RWPE1 (cell line): Measurements from ENCODE around the gene CMTM6.

Experiments
- CTCF ChIA-PET: fragments of 350-600 bp; sonication (Branson Sonifier 250); formaldehyde crosslinking; extraction: SDS; loops from one replicate; lab custom pipeline; 2021; lab: Yijun Ruan, JAX
- POLR2A ChIA-PET: fragments of 400-600 bp; formaldehyde crosslinking; extraction: SDS; loops from one replicate; lab custom pipeline; 2020; ENCODE audit warnings: antibody characterized with exemption; ENCODE audit not compliant: low non-redundant PET; lab: Yijun Ruan, JAX
- DNase-seq: peaks from one replicate; pipeline ENCODE4 v3.0.0; 2012; ENCODE audit warnings: low spot score
- H3K27ac ChIP-seq: fragments of 450-650 bp; 2 replicates; pipeline ENCODE4 v1.5.1; 2017
- TF ChIP-seq, protein P1 (sequence below): fragments of 450-650 bp; conservative IDR thresholded peaks from 2 replicates; pipeline ENCODE4 v1.5.1; 2017; ENCODE audit warnings: low read depth, mild to moderate bottlenecking

Gene CMTM6

DNA sequence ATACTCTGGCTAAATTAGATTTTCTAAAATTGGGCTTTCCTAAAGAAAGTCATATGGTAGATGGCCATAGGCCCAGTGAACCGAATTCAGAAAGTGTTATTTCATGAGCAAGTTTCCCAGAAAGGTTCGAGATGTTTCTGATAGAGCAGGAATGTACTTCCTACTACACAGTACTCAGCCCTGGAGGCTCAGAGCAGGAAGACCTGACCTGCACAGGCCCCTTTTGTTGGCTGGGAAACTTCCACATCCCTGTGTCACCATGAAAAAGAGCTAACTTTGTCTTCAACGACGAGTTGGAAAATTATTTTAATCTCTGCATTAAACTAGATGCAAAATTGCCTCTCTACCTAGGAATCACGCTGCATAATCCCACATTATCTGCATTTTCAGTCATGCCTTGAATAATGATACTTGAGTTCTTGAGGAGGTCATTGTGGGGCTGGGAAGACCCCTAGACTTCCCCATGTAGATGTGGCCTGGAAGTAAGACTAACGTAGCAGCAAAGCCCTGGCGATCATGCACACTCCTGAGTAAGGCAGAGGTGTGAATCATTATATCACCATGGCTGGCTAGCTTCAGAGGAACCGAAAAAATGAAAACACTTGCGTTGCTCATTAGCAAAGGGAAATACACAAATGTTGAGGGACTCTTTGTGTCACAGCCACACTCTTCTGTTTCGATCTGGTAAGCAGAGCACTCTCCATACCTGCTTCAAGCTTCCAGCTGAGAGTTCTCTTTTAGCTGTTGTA, 63.9 kb downstream of the CMTM6 start:
- no peak for DNase-seq
- ChIA-PET CTCF (no interaction called here), POLR2A (no interaction called here)
- no peak overlapping the region for H3K27ac ChIP-seq
- TF ChIP-seq, protein P1, sequence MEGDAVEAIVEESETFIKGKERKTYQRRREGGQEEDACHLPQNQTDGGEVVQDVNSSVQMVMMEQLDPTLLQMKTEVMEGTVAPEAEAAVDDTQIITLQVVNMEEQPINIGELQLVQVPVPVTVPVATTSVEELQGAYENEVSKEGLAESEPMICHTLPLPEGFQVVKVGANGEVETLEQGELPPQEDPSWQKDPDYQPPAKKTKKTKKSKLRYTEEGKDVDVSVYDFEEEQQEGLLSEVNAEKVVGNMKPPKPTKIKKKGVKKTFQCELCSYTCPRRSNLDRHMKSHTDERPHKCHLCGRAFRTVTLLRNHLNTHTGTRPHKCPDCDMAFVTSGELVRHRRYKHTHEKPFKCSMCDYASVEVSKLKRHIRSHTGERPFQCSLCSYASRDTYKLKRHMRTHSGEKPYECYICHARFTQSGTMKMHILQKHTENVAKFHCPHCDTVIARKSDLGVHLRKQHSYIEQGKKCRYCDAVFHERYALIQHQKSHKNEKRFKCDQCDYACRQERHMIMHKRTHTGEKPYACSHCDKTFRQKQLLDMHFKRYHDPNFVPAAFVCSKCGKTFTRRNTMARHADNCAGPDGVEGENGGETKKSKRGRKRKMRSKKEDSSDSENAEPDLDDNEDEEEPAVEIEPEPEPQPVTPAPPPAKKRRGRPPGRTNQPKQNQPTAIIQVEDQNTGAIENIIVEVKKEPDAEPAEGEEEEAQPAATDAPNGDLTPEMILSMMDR: no peak

DNA sequence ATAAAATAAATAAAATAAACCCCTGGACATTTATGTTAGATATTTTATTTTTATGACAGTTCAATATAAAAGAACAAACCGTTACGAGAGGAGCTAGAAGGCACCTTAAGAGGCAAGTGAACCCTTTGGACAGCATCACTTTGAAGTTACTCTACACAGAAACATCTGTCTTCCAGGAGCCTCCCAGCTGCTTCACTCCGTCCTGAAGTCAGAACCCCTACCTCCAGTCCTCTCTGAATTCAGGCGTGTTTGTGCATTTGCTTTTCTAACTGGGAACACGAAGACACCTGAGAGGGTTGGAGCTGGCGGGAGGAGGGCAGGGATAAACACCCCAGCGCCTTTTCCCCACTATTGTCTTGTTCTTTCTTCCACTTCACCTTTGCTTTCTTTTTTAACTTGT, 64.8 kb downstream of the CMTM6 start:
- CTCF ChIA-PET: no interaction called here
- no peak for DNase-seq
- POLR2A ChIA-PET: no interaction called here
- TF ChIP-seq, protein P1: no peak
- no peak overlapping the region for H3K27ac ChIP-seq

DNA sequence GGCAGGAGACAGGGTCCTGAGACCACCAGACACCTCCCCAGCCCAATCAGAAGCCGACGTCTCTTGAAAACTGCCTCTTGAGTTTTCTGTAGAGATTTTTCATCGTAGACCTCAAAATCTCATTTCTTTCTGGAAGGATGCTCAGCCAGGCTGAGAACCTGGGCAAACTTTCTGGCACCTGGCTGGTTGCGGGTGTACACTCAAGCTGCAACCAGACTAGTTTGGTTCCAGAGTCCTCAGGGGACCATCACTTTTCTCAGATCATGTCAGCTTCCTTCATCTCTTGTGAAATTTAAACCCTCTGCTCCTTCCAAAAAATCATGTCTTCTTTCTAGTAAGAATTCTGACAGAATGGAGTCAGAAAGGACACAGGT, 65.8 kb downstream of the CMTM6 start:
- POLR2A ChIA-PET: no interaction called here
- CTCF ChIA-PET: no interaction called here
- no peak overlapping the region for H3K27ac ChIP-seq
- TF ChIP-seq, protein P1: no peak
- no peak for DNase-seq

DNA sequence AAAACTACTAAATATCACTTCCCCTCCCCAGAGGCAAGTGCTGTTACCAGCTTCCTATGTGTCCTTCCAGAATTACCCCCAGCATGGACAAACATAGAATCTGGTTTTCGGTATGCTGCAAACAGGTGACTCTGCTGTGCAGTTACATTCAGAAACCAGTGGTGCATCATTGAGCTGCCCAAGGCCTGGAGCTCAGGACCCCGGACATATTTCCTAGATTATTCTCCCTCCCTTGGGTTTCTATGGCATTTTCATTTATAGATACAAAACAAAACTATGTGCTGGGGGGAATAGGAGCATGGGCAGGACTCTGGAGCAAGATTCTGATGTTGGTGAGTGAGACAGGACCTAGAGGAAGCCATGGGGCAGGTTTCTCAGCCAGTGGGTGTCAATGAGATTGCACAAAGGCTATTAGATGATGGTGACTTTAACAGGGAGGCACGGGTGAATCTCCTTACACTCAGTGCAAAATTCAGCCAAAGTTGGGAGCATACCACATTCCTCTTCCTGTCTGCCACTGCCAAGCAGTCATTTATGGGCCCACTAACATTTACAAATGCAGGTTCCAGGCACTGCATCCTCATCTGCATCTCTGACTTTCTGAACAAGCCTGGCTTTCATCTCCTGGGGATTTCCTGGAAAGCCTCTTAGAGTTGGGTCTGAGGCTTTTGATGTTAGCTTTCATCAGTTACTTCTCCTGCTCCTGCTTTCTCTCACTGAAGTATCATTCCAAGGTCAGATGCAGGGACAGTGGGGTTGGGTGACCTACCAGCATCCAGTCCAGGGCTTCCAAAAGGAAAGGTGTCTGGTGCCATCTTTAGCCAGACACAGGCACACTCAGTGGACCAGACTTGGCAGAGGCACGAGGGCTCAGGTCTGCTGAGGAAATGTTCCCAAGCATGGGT, 66.5 kb downstream of the CMTM6 start:
- POLR2A ChIA-PET: no interaction called here
- H3K27ac ChIP-seq: no peak overlapping the region
- DNase-seq: no peak
- CTCF ChIA-PET: no interaction called here
- TF ChIP-seq, protein P1: no peak

DNA sequence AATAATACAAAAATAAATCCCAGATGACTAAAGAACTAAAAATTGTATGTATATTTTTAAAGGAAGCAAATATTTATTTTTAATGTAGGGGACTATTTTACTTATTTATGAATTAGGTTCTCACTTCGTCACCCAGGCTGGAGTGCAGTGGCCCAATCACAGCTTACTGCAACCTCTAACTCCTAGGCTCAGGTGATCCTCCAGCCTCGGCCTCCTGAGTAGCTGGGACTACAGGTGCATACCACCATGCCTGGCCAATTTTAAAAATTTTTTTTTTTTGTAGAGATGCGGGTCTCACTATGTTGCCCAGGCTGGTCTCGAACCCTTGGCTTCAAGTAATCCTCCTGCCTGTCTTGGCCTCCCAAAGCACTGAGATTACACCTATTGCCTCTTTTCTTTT, 68.4 kb downstream of the CMTM6 start:
- no peak for DNase-seq
- POLR2A ChIA-PET: no interaction called here
- TF ChIP-seq, protein P1: no peak
- CTCF ChIA-PET: no interaction called here
- no peak overlapping the region for H3K27ac ChIP-seq

DNA sequence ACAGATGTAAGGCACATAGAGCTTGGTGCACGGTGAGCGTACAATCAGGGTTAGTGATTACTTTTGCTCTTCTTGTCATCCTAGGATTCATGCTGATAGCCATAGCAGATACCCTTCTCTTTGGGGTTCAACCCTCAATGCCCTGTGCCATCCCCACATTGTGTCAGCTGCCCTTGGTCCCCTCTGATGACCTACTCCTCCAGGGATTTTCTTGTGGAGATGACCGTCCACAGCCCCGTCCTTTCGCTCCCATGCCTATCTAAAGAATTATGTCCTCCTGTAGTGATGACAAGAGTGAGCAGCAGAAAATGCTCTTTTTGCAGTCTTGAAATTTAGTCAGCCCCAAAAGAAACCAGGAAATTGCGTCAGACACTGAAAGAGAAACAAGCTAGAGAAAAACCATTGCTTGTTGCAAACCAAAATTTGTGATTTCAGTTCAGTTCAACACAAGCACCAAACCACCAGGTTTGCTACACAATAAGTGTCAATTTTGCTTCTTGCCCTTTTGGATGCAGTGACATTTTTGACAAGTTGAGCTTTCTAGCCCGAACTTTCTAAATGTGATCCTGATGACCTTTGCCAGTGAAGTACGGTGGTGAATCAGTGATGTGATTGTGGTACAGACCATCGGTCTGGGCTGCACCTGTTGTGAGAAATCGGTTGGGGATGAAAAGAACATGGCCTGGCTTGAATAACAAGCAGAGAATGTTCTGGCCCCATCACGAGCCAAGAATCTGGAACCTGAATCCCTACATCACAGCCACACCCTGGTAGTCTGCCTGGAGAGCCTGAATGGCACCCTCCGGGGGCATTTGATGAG, 69.7 kb downstream of the CMTM6 start:
- CTCF ChIA-PET: interaction anchor here (0.7 kb wide), 1 partner anchor 11 kb away, joined by 3 read pairs; no protein-coding TSS in a partner anchor
- no peak overlapping the region for H3K27ac ChIP-seq
- TF ChIP-seq, protein P1: no peak
- no peak for DNase-seq
- POLR2A ChIA-PET: no interaction called here
